ENCODE results near the gene AP4M1.

The AP4M1 gene

GRCh38 chr7:100153708-100154535, 52.5 kb downstream of the AP4M1 start:
- no peak for TF ChIP-seq ZFX (IDR thresholded peaks at IDR 0.05)
- TF ChIP-seq CTCF (conservative IDR thresholded peaks at IDR 0.05): no peak
- no peak overlapping the region for H3K27ac ChIP-seq

DNA sequence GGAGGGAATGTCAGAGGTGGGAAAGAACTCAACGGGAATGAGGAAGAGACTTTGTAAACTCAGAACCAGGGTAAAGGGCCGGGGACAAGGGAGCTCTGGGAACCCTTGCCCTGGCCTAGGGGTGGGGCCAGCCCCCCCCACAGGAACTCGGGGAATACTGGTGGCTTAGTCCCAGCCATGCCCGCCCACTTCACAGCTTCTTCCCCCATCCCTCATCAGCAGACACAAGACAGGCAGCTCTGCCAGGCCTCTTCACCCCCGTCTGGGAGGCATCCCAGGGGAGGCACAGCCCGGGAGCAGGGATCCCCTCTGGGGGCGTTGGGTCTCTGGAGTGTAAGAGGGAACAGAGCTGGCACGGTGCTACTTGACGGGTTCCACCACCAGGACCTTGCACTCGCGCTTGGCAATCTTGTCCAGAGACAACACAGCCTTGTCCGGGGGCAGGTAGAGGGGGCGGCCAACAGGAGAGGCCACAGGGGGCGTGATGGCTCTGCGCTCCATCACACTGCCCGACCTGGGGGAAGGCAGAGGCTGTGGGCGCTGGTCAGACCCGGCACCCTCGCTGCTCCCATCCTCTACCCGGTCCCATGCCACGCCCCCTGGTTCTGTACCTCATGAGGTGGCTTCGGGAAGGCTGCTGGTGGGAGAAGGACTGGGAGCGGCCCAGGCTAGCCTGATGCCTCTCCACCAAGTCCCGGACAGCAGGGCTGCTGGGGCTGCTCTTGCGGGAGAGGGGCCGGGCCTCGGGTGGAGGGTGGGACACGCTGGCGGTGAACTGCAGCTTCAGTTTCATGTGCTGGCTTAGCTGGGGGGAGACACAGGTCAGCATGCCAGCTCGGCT, 53.4 kb downstream of the AP4M1 start:
- TF ChIP-seq ZFX (IDR thresholded peaks at IDR 0.05): no peak
- no peak for TF ChIP-seq CTCF (conservative IDR thresholded peaks at IDR 0.05)
- H3K27ac ChIP-seq: no peak overlapping the region

DNA sequence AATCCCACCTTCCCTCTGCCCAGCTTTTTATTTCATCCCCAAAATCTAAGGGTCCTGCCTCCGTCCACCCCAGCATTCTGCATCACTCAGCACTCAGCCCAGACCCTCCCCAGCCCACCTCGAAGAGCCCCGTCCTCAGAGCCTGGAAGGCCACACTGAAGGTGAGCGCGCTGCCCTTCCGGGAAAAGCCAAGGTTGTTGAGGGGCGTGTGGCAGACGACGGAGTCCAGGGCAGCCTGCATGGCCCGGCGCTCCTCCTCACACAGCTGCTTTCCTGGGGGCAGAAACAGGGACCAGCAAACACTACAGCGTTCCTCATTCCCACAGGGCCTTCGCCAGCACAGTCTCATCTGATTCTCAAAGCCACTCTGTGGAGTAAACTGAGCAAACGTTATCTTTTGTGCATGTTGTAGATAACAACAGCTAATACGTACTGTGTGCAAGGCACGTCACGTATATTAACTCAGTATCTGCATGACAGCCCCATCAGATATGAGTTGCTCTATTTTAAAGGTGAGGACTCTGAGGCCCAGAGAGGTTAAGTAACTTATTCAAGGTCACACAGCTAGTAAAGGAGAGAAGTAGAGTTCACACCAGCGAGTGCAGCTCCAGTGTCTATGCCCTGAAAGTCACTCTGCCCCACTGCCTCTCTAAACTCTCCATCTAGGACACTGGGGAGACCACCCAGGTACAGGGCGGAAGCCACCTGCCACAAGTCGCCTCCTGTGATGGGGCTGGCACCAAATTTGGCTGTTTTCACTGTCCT, 54.3 kb downstream of the AP4M1 start:
- no peak for TF ChIP-seq CTCF (conservative IDR thresholded peaks at IDR 0.05)
- TF ChIP-seq ZFX (IDR thresholded peaks at IDR 0.05): no peak
- H3K27ac ChIP-seq: no peak overlapping the region

DNA sequence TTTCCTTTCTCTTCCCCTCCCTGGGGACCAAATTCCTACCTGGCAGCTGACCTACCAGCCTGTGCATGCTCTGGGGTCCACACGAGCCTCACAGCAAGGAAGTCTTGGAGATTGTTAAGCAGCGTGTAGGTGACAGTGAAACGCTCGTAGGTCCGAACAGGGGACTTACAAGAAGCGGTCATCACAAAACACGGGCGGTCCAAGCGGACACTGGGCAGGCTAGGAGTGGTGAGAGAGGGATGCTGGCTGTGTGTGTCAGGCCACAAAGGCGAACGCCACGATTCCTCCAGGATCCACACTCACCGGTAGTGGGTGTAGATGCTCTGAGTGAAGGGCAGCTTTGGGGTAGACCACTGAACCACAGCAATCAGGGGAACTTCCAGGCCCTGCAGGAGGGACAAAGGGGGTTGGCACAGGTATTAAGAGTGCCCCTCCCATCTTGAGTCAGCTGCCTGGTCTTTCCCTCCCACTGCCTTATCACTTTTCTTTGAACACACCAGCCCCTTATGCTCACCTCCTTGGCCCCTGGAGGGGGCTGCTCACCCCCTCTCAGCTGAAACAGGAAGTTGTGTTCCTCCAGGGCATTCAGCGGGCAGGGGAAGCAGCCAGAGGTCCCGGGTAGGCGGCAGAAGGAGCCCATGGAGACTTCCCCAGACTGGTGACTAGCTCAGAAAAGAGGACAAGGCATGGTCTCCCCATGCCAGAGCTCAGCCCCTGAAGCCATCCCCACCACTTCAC, 55.1 kb downstream of the AP4M1 start:
- no peak for TF ChIP-seq ZFX (IDR thresholded peaks at IDR 0.05)
- no peak overlapping the region for H3K27ac ChIP-seq

DNA sequence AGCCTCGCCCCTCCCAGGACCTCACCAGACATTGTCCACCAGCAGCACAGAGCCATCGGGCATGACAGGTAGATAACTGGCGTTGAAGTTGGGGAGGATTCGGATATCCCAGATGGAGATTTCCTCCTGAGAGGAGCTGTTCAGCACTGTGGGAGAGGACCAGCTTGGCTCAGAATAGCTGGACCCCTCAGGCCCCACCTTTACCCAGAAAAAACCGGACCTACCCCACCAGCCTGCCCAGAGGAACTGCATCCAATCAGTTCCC, 55.6 kb downstream of the AP4M1 start:
- no peak overlapping the region for H3K27ac ChIP-seq

DNA sequence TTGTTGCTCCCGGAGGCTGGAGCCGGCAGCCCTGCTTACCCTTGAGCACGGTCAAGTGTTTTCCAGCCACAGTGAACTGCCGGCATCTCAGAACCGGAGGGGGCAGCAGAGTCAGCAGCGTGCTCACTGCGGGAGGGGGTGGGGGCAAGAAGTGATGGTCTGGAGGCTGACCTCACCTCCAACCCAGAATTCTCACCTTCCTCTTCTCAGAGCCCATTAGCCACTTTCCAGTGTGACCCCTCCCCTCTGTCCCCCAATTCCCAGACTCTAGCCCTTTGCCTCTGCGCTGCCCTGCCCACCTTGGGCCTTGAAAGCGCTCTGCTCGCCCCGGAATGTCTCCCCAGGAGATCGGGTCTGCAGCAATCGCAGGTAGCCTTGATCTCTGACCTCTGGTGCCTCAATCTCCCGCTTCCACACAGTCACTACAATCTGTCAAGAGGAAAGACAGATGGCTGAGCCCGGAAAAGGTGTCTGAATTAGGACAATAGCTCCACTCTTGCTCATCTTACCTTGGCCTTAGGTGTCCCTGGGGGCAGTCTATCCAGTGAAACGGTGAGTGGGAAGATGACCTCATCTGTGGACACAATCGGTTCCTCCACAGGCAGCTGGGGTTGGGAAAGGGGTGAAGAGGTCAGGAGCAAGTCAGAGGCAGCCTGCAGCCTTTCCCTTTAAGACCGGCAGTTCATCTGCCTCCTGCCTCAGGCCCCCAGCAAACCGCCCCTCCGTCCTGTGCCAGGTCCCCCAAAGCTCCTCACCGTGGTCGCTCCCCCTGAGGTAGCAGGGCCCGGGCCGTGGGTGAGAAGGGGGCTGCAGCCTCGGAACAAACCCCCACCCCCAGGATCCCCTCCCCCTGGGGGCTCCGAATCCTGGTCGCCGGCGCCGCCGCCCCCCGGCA, 56.1 kb downstream of the AP4M1 start:
- peak overlapping the region; percentile 85 for H3K27ac ChIP-seq

More for the DNA sequence above, 55.6 kb downstream of the AP4M1 start:
- no peak for TF ChIP-seq CTCF (conservative IDR thresholded peaks at IDR 0.05)
- TF ChIP-seq ZFX (IDR thresholded peaks at IDR 0.05): no peak

More for the DNA sequence above, 56.1 kb downstream of the AP4M1 start:
- no peak for TF ChIP-seq CTCF (conservative IDR thresholded peaks at IDR 0.05)
- no peak for TF ChIP-seq ZFX (IDR thresholded peaks at IDR 0.05)
